NB4 (cell line): ENCODE results near the gene PCARE.

ENCODE experiments used
- DNase-seq: peaks from one replicate; pipeline ENCODE4 v3.0.0; 2010; ENCODE audit warnings: low read depth
- H3K4me3 ChIP-seq: one replicate; pipeline ENCODE4 v1.5.1; 2011; ENCODE audit warnings: mild to moderate bottlenecking, low read depth, low read length, moderate library complexity
- MYC ChIP-seq: IDR thresholded peaks from 2 replicates; pipeline ENCODE4 v1.6.1; 2011; ENCODE audit warnings: low read depth, low read length
- POLR2A ChIP-seq: IDR thresholded peaks from 2 replicates; pipeline ENCODE4 v1.6.1; 2011; ENCODE audit warnings: mild to moderate bottlenecking; ENCODE audit not compliant: insufficient read length; ENCODE audit errors: extremely low read depth
- TF ChIP-seq, protein P1 (sequence below): IDR thresholded peaks from 2 replicates; pipeline ENCODE4 v1.6.1; 2011; ENCODE audit warnings: low read depth, low read length
- TF ChIP-seq, protein P2 (sequence below): IDR thresholded peaks from one replicate; pipeline ENCODE4 v1.5.1; 2012; ENCODE audit warnings: low read depth, low read length

Gene PCARE

DNA sequence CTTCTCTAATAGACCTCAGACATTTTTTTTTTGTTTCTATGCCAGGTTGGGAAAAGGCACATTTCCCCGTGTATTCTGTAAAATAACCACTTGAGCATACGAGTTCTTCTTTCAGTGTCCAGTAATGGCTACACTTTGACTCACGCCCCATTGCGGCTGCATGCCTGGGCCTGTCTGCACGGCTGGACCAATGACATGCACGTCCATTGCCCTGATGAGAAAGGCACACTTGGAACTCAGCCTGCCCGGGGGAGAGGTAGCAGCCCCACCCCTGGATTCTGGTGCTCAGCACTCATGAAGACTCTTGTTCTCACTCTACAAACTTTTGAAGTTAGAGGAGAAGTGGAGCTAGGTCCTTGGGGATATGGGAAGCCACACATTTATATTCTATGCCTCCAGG, 5.8 kb downstream of the PCARE start:
- H3K4me3 ChIP-seq, result no peak overlapping the region
- DNase-seq, result no peak
- TF ChIP-seq, protein P1, sequence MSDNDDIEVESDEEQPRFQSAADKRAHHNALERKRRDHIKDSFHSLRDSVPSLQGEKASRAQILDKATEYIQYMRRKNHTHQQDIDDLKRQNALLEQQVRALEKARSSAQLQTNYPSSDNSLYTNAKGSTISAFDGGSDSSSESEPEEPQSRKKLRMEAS, result no peak
- TF ChIP-seq POLR2A (no peak), MYC (no peak)
- TF ChIP-seq, protein P2, sequence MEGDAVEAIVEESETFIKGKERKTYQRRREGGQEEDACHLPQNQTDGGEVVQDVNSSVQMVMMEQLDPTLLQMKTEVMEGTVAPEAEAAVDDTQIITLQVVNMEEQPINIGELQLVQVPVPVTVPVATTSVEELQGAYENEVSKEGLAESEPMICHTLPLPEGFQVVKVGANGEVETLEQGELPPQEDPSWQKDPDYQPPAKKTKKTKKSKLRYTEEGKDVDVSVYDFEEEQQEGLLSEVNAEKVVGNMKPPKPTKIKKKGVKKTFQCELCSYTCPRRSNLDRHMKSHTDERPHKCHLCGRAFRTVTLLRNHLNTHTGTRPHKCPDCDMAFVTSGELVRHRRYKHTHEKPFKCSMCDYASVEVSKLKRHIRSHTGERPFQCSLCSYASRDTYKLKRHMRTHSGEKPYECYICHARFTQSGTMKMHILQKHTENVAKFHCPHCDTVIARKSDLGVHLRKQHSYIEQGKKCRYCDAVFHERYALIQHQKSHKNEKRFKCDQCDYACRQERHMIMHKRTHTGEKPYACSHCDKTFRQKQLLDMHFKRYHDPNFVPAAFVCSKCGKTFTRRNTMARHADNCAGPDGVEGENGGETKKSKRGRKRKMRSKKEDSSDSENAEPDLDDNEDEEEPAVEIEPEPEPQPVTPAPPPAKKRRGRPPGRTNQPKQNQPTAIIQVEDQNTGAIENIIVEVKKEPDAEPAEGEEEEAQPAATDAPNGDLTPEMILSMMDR, result no peak

DNA sequence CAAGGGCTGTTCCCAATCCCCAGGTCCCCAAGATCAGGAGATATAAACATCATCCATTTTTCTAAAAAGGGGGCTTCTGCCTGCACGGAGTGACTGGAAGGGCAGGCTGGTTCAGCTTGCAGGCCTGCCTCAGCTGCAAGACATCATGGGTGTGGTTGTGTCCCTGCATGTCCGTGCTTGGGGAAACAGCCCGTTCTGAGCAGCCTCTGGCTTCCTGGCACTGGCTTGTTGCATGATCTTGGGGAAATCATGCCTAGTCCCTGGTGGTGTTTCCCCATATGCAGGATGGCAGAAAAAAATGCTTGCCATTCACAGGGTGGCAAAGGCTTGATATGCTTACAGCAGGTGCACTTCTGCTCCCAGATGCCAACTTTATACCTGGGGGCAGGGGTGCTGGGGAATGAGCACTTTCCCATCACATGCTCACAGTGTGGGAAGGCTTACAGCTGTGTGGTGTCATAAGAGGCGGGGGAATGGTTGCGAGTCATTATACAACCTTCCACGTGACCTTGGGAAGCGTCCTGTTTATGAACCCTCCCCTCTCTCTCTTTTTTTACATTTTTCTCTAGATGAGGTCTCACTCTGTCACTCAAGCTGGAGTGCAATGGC, 7.2 kb downstream of the PCARE start:
- TF ChIP-seq, protein P1, result no peak
- TF ChIP-seq, protein P2, result no peak
- TF ChIP-seq POLR2A, result no peak
- no peak for TF ChIP-seq MYC
- H3K4me3 ChIP-seq, result no peak overlapping the region
- peak; percentile 20 for DNase-seq

DNA sequence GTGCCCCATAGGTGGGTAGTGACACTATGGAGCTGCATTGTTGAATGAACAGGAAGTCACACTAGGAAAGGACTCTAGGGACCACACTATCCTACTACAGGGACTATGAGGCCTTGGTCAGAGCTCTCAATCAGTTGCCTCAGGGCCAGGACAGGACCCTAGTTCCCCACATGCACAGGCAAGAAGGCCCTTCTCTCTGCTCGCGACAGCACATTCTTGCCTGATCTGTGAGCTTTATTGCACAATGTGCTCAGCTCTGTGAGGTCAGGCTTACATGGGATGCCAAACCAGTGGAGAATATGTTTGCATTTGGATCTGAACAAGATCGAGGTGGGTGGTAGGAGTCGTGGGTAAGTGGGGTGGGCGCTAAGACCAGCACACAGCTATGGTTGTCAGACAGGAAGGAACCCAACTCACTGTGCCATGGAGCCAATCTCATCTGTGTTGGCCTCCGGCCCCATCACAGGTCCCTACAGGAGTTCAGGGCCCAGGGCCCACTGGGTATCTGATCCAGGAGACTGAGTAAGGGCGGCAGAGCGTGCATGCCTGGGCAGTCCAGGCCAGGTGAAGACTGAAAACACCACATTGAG, 8.0 kb downstream of the PCARE start:
- peak; percentile 53 for DNase-seq
- TF ChIP-seq POLR2A (no peak), MYC (no peak)
- TF ChIP-seq, protein P2, result no peak
- TF ChIP-seq, protein P1, result no peak
- H3K4me3 ChIP-seq, result no peak overlapping the region

DNA sequence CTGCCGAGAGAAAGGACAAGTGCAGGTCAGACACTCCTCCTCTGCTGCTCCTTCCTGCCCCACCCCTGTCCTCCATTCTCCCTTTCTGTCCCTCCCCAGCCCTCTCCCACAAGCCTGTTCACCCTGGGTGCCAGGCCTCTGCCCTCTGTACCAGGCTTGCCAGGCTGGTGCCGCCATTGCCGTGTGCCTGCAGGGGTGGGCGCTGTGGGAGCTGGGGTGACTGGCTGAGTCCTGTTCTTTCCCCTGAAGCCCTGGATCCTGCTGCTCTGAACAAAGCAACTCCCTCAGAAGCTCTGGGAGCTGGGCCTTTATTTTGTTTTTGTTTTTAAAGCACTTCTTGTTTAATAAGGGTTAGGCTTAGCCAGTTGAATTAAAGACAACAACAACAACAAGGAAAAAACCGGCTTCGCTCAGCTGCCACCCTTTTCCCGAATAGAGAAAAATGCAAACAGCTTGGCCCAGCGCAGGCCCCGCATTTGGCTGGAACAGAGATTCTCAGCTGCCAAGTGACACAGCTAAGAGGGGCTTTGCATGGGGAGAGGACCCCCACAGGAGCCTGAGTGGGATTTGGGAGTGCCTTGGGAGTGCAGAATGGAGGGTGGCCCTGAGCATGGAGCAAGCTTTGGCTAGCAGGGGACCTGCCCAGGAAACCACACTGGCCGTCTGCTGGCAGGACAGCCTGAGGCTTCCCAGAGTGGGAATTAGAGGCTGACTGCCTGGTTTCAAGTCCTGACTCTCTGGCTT, 9.1 kb downstream of the PCARE start:
- no peak for TF ChIP-seq POLR2A
- no peak for TF ChIP-seq MYC
- TF ChIP-seq, protein P1, result no peak
- TF ChIP-seq, protein P2, result no peak
- H3K4me3 ChIP-seq, result no peak overlapping the region
- DNase-seq, result no peak

DNA sequence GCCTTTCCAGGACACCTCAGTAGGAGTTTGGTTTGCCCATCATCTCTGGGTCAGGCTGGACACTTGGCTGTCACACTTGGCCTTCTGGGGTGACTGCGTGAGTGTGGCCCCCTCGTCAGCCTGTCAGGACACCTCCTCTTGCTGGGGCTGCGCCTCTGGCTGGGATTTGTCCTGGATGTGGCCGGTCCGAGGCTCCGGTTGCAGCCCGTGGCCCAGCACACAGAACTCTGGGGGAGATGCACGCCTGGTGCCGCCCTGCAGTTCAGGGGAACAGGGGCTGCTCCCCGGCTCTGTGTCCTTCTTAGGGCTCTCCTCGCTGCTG, 9.6 kb downstream of the PCARE start:
- TF ChIP-seq, protein P2, result no peak
- TF ChIP-seq POLR2A (no peak), MYC (no peak)
- TF ChIP-seq, protein P1, result no peak
- H3K4me3 ChIP-seq, result no peak overlapping the region
- DNase-seq, result no peak
